Left lung (tissue), 10 donors: Measurements from ENCODE around the gene SMARCA4. TPM values are rescaled to one million over a fixed set of nuclear protein-coding genes. Genes with fewer than 3 reads are reported as not detected.
"Not testable (repeated sequence)": the region's sequence is repeated elsewhere in the genome, so short reads cannot be mapped to it uniquely, and the experiment has no call there.

Experiments used
- ATAC-seq: fragments of 200-7000 bp; cut with Tn5 transposase; one replicate; pipeline ENCODE4 v1.9.1; 2020; ENCODE audit warnings: moderate library complexity
- DNase-seq, 4 donors: peaks; one replicate each; pipeline ENCODE4 v3.0.0-alpha.2; 2013 to 2020
- H3K27ac ChIP-seq, 2 donors: fragments of 200-600 bp; sonication (generic) in 1 of 2; one replicate each; pipeline versions ENCODE4 v1.5.0 to v1.8.0; 2020 to 2021
- H3K27me3 ChIP-seq, 2 donors: fragments of 200-600 bp; sonication (generic) in 1 of 2; one replicate each; pipeline versions ENCODE4 v1.5.0 to v1.8.0; 2020 to 2021
- H3K36me3 ChIP-seq, 2 donors: fragments of 200-600 bp; sonication (generic) in 1 of 2; one replicate each; pipeline versions ENCODE4 v1.5.0 to v1.8.0; 2020 to 2021
- H3K4me1 ChIP-seq, 2 donors: fragments of 200-600 bp; one replicate each; pipeline ENCODE4 v1.8.0; 2021
- H3K4me3 ChIP-seq, 2 donors: fragments of 200-600 bp; sonication (generic) in 1 of 2; one replicate each; pipeline versions ENCODE4 v1.5.0 to v1.8.0; 2020 to 2021; ENCODE audit warnings: mild to moderate bottlenecking in 1 of 2
- H3K9me3 ChIP-seq, 2 donors: fragments of 200-600 bp; sonication (generic) in 1 of 2; one replicate each; pipeline versions ENCODE4 v1.5.0 to v1.8.0; 2020 to 2021
- intact Hi-C, 2 donors: fragments of 100-400 bp; cut with DNase I; formaldehyde crosslinking; loops; one replicate each; pipeline versions ENCODE4 v1.11.2 to v1.14.2; 2022
- polyA plus RNA-seq, 6 donors: library from polyadenylated mRNA; unstranded; fragments of 120-200 nt; gene quantifications; one replicate each; pipeline ENCODE4 v1.2.1, GENCODE V29; 2013; ENCODE audit not compliant: insufficient read length in 6 of 6
- total RNA-seq, 2 donors: library from RNA; stranded (reverse); fragmentation: NEBNext Ultra II Directional; extraction: Animal tissue kit (Norgen Biotek cat#: 25700); gene quantifications; one replicate each; pipeline ENCODE4 v1.2.1, GENCODE V29; 2021
- TF ChIP-seq, protein P1 (sequence below), 2 donors: fragments of 200-600 bp; sonication (generic) in 1 of 2; IDR thresholded peaks; one replicate each; pipeline versions ENCODE4 v1.5.0 to v1.8.0; 2021; ENCODE audit warnings: antibody characterized with exemption in 2 of 2
- donor health status: DM: no; HTN: yes; CAD: no.
- donor health status: DM: no; HTN: no; CAD: no.

The SMARCA4 gene
- total and polyA plus RNA-seq, 8 donors = 98.3 to 168 (median 151) TPM

DNA sequence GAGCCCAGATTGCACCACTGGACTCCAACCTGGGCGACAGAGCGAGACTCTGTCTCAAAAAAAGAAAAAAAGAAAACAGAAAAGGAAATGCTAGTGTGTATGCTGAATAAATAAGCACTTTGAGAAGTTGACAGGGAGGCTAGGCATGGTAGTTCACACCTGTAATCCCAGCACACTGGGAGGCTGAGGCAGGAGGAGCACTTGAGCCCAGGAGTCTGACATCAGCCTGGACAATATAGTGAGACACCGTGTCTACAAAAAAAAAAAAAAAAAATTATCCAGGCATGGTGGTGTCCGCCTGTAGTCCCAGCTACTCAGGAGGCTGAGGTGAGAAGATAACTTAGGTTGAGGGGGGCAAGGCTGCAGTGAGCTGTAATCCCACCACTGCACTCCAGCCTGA, 109.3 kb downstream of the SMARCA4 start:
- Histone ChIP-seq H3K4me1 (peaks cover 0 to 41% of the 10 kb centered on the region in 2 donors), H3K4me3 (no peak overlapping the region), H3K27ac (peak overlapping the region in 1 of 2 donors; percentile 38), H3K9me3 (no peaks in the 10 kb centered on the region), H3K27me3 (no peaks in the 10 kb centered on the region), H3K36me3 (peaks cover 0 to 14% of the 10 kb centered on the region in 2 donors)
- DNase-seq (no peak), ATAC-seq (no peak)
- TF ChIP-seq, protein P1, sequence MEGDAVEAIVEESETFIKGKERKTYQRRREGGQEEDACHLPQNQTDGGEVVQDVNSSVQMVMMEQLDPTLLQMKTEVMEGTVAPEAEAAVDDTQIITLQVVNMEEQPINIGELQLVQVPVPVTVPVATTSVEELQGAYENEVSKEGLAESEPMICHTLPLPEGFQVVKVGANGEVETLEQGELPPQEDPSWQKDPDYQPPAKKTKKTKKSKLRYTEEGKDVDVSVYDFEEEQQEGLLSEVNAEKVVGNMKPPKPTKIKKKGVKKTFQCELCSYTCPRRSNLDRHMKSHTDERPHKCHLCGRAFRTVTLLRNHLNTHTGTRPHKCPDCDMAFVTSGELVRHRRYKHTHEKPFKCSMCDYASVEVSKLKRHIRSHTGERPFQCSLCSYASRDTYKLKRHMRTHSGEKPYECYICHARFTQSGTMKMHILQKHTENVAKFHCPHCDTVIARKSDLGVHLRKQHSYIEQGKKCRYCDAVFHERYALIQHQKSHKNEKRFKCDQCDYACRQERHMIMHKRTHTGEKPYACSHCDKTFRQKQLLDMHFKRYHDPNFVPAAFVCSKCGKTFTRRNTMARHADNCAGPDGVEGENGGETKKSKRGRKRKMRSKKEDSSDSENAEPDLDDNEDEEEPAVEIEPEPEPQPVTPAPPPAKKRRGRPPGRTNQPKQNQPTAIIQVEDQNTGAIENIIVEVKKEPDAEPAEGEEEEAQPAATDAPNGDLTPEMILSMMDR (IDR thresholded peaks at IDR 0.05) = no peak
- intact Hi-C loops = no loop called here

DNA sequence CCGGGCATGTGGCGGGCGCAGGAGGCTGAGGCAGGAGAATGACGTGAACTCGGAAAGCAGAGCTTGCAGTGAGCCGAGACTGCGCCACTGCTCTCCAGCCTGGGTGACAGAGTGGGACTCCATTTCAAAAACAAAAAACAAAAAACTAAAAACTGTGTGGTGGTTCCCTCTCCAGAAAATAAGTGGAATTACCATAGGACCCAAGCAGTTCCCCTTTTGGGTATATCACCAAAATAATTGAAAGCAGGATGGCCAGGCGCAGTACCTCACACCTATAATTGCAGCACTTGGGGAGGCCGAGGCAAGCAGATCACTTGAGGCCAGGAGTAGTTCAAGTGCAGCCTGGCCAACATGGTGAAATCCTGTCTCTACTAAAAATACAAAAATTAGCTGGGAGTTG, 112.7 kb downstream of the SMARCA4 start:
- no peak for ATAC-seq
- intact Hi-C loops = no loop called here

DNA sequence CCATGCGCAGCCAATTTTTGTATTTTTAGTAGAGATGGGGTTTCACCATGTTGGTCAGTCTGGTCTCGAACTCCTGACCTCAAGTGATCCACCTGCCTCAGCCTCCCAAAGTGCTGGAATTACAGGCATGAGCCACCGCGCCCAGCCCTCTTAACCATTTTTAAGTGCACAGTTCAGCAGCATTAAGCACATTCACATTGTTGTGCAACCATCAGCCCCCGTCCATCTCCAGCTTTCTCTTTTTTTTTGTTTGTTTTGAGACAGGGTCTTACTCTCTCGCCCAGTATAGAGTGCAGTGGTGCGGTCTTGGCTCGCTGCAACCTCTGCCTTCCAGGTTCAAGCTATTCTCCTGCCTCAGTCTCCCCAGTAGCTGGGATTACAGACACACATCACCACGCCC, 116.0 kb downstream of the SMARCA4 start:
- intact Hi-C loops, H3K36me3 ChIP-seq, ATAC-seq, H3K4me3 ChIP-seq, DNase-seq, H3K27me3 ChIP-seq, H3K9me3 ChIP-seq, H3K27ac ChIP-seq: not testable (repeated sequence)
- peaks cover 0 to 35% of the 10 kb centered on the region in 2 donors for H3K4me1 ChIP-seq

More for the DNA sequence above, 112.7 kb downstream of the SMARCA4 start:
- DNase-seq = no peak
- Histone ChIP-seq H3K4me1 (peaks cover 0 to 52% of the 10 kb centered on the region in 2 donors), H3K27me3 (no peaks in the 10 kb centered on the region), H3K9me3 (no peaks in the 10 kb centered on the region), H3K4me3 (no peak overlapping the region), H3K36me3 (no peaks in the 10 kb centered on the region), H3K27ac (peak overlapping the region in 1 of 2 donors; percentile 67)
- TF ChIP-seq, protein P1 (IDR thresholded peaks at IDR 0.05) = no peak

DNA sequence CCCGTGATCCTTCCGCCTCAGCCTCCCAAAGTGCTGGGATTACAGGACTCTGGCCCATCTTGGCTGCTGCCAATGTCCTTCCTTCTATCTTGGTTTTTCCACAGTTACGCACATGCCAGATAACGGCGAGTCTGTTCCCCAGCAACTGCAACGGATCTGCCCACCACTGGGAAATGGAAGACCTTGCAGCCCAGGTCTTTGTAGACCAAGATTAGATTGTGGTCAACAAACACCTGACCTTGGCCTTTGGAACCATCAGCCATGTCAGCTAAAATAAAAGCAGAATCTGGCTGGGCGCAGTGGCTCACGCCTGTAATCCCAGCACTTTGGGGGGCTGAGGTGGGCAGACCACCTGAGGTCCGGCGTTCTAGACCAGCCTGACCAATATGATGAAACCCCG, 118.1 kb downstream of the SMARCA4 start:
- DNase-seq = no peak
- no peaks in the 10 kb centered on the region for H3K36me3 ChIP-seq
- no peaks in the 10 kb centered on the region for H3K9me3 ChIP-seq
- no peaks in the 10 kb centered on the region for H3K27me3 ChIP-seq
- TF ChIP-seq, protein P1 (IDR thresholded peaks at IDR 0.05) = no peak
- H3K27ac ChIP-seq = no peak overlapping the region
- peaks cover 0 to 23% of the 10 kb centered on the region in 2 donors for H3K4me1 ChIP-seq
- no peak overlapping the region for H3K4me3 ChIP-seq
- intact Hi-C loops = no loop called here
- no peak for ATAC-seq

GRCh38 chr19:11079999-11080398, 119.2 kb downstream of the SMARCA4 start:
- intact Hi-C loops = no loop called here
- TF ChIP-seq, protein P1 (IDR thresholded peaks at IDR 0.05) = no peak
- ATAC-seq (no peak), DNase-seq (no peak)
- H3K36me3 ChIP-seq = no peaks in the 10 kb centered on the region
- no peaks in the 10 kb centered on the region for H3K27me3 ChIP-seq
- H3K4me3 ChIP-seq = no peak overlapping the region
- peaks cover 1 to 15% of the 10 kb centered on the region in 2 donors for H3K4me1 ChIP-seq
- no peak overlapping the region for H3K27ac ChIP-seq
- no peaks in the 10 kb centered on the region for H3K9me3 ChIP-seq

DNA sequence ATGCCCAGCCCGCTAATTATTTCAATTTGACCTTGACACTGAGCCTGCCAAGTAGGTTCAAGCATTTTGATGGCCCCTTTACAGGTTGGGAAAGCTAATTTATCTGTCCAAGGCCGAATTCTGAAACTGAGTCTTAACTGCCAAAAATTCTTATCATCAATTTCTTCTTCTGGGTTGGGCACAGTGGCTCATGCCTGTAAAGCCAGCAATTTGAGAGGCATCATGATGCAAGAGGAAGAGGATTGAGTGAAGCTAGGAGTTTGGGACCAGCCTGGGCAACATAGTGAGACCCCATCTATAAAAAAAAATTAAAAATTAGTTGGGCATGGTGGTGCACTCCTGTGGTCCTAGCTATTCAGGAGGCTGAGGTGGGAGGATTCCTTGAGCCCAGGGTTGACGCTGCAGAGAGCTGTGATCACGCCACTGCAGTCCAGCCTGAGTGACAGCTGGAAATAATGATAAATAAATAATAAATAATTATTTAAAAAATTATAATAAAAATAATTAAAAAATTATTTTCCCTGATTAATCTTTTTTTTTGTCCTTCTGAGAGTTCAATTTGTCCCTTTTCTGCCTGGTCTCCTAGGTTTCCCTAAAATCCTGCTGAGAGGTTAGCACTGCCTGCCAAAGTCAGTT, 127.2 kb downstream of the SMARCA4 start:
- Histone ChIP-seq H3K27ac (peak overlapping the region; percentile 98 to 99), H3K27me3 (no peaks in the 10 kb centered on the region), H3K4me3 (no peak overlapping the region), H3K36me3 (no peaks in the 10 kb centered on the region), H3K9me3 (no peaks in the 10 kb centered on the region), H3K4me1 (peaks cover 30 to 57% of the 10 kb centered on the region in 2 donors)
- TF ChIP-seq, protein P1 (IDR thresholded peaks at IDR 0.05) = no peak
- intact Hi-C loops = no loop called here
- ATAC-seq (no peak), DNase-seq (no peak)
